Measurements from ENCODE around the gene RAD51B. TPM values are rescaled to one million over a fixed set of nuclear protein-coding genes. Genes with fewer than 3 reads are reported as not detected.

The RAD51B gene
- total and polyA plus RNA-seq, 9 of the 15 experiments (the other 6 are each of a cell fraction or from before 2014, with no cell fraction given) = 8.5 to 17.3 (median 11.3) TPM

GRCh38 chr14:68674538-68675232, 855.1 kb downstream of the RAD51B start:
- Histone ChIP-seq H3K27me3 (ENCODE audit: control insufficient read depth in 2 of 2, insufficient read depth in 2 of 2, low read length in 2 of 2) (no peaks in the 10 kb centered on the region; a peak in 1 of 5 replicates), H2AFZ (ENCODE audit: low read depth, low read length) (no peak overlapping the region), H3K9me3 (replicated peaks; ENCODE audit: control insufficient read depth, insufficient read depth, low read depth, low read length) (peaks cover 5% of the 10 kb centered on the region), H3K27ac (ENCODE audit: extremely low read depth, low read depth, low read length) (no peak overlapping the region), H4K20me1 (replicated peaks; ENCODE audit: control insufficient read depth, insufficient read depth, low read length) (no peaks in the 10 kb centered on the region), H3K9ac (ENCODE audit: insufficient read depth in 1 of 2, low read depth in 2 of 2, low read length in 2 of 2) (no peak overlapping the region), H3K4me3 (no peak overlapping the region), H3K9me1 (ENCODE audit: control insufficient read depth, insufficient read depth, low read length) (no peaks in the 10 kb centered on the region), H3K4me1 (replicated peaks in 1 of 2; ENCODE audit: control insufficient read depth in 2 of 2, insufficient read depth in 2 of 2, low read length in 2 of 2) (peaks cover 0 to 7% of the 10 kb centered on the region in 2 experiments; a peak in 2 of 5 replicates), H3K79me2 (ENCODE audit: control insufficient read depth, insufficient read depth, low read length) (no peaks in the 10 kb centered on the region), H3K4me2 (ENCODE audit: insufficient read depth, low read length) (no peak overlapping the region), H3K36me3 (ENCODE audit: control insufficient read depth, insufficient read depth, low read length) (no peaks in the 10 kb centered on the region)
- CTCF ChIA-PET (ENCODE audit: low intra/inter-chr PET ratio) = no interaction called here
- 19% methylated on average over 5 of the region's 5 CpGs for WGBS (ENCODE audit: insufficient coverage, low coverage, missing lambda C conversion rate)
- POLR2A ChIA-PET = no interaction called here
- no TSS peak for BruUV-seq (replicated peaks)
- ATAC-seq (no peak), DNase-seq (ENCODE audit: extremely low read depth in 1 of 4, low spot score in 3 of 4) (no peak), FAIRE-seq (no peak)
- in situ Hi-C loops (cut with MboI) = no loop called here
- TF ChIP-seq ZKSCAN1 (IDR thresholded peaks at IDR 0.05; ENCODE audit: low read depth, low read length) = no peak
- no peak for TF ChIP-seq MGA (IDR thresholded peaks at IDR 0.05)
- no peak for TF ChIP-seq ZNF696 (CRISPR knock-in tag; conservative IDR thresholded peaks at IDR 0.05)
- TF ChIP-seq GTF2F1 (IDR thresholded peaks at IDR 0.05; ENCODE audit: low read depth, low read length) = no peak
- no peak for TF ChIP-seq ZNF79 (CRISPR knock-in tag; IDR thresholded peaks at IDR 0.05; ENCODE audit: low read depth)
- TF ChIP-seq DMBX1 (CRISPR knock-in tag; IDR thresholded peaks at IDR 0.05; ENCODE audit: borderline replicate concordance) = no peak
- intact Hi-C loops (cut with micrococcal nuclease) = no loop called here

All from K562 (cell line).